LHCN-M2 (cell line): ENCODE measurements around the gene EFCAB12. TPM values are rescaled to one million over a fixed set of nuclear protein-coding genes. Genes with fewer than 3 reads are reported as not detected.

ENCODE experiments used
- DNase-seq: peaks from one replicate; pipeline ENCODE4 v3.0.0-alpha.2; 2012; ENCODE audit warnings: low read depth
- polyA plus RNA-seq: library from polyadenylated mRNA; unstranded; fragments of >200 nt; gene quantifications from one replicate; pipeline ENCODE4 v1.2.1, GENCODE V29; 2012; ENCODE audit warnings: missing spikeins
- total RNA-seq: library from RNA; depleted of rRNA; stranded (reverse); fragments of >200 nt; gene quantifications from 2 replicates; pipeline ENCODE4 v1.2.3, GENCODE V29; 2014; rRNA removed

Gene EFCAB12
- 0.06 and 0.26 TPM in 2 replicates for total RNA-seq
- polyA plus RNA-seq = not detected

GRCh38 chr3:129428376-129429079, at the start of gene EFCAB12:
Gene EFCAB12, minus strand, starts transcription at chr3:129428636. Its CDS starts 148 bp downstream, at chr3:129428488.
- DNase-seq = peak; percentile 86

- no peak for DNase-seq
These were observed 48.1 kb upstream of the EFCAB12 start for GRCh38 chr3:129476586-129476985.

- no peak for DNase-seq
These were observed 47.4 kb upstream of the EFCAB12 start for GRCh38 chr3:129475863-129476262.

- DNase-seq = no peak
These were observed 46.8 kb upstream of the EFCAB12 start for GRCh38 chr3:129474984-129475804.

- DNase-seq = no peak
These were observed 45.3 kb upstream of the EFCAB12 start for GRCh38 chr3:129473769-129474152.

- no peak for DNase-seq
These were observed 44.8 kb upstream of the EFCAB12 start for GRCh38 chr3:129473067-129473768.

GRCh38 chr3:129470861-129471260, 42.4 kb upstream of the EFCAB12 start:
- no peak for DNase-seq

- no peak for DNase-seq
These were observed 40.6 kb upstream of the EFCAB12 start for GRCh38 chr3:129469026-129469425.

DNA sequence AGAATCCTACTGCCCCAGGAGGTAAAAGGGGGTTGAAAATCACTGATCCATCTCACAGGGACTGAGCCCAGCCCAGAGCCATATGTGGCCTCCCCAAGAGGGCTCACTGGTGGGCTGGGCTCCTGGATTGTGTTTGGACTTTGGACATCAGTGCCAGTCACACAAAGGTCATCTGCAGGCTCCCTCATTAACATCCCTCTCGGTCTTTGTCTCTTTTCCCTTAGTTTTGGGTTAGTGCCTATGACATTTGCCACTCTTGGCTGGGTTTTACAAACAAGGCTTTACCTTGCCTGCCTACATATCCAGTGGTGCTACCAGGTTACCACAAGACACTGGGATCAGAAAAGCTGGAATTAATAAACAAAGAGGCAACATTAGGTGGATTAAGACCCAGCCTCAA, 39.5 kb upstream of the EFCAB12 start:
- DNase-seq = no peak

DNA sequence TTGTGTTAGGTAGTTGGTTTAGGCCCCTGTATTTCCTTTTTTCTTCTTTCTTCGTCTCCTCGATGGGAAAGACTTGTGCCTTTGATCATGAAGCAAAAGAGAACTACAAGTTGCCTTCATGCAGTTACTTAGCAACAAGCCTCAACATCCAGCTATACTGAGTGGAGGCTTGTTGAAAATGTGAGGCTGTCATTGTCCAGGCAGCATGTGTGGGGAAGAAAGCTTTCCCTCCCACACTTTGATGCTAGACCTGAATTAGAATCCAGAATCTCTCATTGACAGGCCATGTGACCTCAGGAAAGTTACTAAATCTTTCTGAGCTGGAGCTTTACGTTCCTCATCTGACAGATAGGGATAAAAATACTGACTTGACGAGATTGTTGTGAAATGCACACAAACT, 35.3 kb upstream of the EFCAB12 start:
- DNase-seq = no peak

DNA sequence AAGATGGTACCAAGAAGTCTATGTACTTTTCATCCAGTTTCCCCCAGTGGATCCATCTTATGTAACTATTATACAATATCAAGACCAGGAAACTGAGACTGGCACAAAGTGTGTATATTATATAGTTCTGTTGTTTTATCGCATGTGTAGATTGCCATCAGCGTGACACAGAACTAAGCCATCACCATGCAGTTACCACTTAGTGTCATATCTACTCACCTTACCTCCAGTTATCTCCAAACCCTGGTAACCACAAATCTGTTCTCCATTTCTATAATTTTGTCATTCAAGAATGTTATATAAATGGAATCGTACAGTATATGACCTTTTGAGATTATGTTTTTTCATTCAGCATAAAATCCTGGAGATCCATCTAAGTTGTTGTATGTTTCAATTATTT, 34.7 kb upstream of the EFCAB12 start:
- no peak for DNase-seq

DNA sequence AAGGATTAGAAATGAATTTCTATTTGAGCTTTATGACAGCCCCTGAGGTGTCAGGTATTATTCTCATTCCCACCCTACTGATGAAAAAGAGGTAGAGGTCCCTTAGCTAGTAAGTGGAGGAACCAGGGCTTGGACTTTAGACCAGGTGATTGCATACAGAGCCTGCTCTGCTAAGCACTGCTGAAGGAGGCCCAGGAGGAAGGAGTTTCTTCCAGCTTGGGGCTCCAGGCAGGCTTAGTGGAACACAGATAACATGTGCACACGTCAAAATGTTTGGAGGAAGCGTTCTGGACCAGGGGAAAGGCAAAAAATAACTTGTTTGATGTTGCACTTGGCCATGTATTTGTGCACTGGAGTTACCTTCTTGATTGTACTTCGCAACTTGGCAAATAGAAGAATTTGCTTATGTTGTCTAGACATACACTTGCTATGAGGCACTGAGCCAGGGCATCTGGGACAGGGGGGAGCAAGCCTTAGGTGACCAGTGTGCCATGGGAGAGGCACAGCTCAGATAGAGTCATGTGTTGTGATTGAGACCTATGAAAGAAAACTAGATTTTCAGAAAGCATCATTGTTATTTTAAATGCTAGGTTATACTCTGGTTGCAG, 34.0 kb upstream of the EFCAB12 start:
- DNase-seq = no peak

DNA sequence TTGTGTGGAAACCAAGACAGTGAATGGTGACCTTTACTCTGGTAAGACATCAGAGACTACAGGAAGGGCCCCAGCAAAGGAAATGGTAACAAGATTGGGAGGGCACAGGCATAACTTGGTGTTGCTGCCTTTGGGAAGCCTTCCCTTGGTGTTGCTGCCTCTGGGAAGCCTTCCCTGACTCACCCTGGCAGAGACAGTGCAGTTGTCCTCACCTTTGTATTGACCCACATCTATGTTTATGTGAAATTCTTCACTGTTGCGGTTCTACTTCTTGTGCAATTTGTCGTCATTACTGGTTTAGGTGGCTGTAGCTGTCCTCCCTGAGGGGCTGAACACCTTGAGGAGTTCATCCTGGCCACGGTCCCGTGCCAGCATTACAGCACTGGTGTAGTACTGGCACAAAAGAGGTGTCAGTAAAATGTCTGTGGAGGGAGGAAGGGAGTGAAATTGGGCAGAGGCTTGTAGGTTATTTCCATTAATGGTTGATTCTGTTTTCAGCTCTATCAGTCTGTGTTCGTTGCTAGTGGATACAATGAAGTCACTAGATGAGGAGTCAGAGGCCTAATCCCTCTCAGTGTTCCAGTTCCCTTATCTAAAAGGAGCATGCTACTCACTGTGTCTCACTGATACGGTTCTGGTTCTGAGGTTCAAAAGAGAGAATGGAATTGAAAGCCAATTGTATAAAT, 33.2 kb upstream of the EFCAB12 start:
- no peak for DNase-seq

- DNase-seq = peak; percentile 80
These were observed 32.6 kb upstream of the EFCAB12 start for GRCh38 chr3:129461022-129461421.

DNA sequence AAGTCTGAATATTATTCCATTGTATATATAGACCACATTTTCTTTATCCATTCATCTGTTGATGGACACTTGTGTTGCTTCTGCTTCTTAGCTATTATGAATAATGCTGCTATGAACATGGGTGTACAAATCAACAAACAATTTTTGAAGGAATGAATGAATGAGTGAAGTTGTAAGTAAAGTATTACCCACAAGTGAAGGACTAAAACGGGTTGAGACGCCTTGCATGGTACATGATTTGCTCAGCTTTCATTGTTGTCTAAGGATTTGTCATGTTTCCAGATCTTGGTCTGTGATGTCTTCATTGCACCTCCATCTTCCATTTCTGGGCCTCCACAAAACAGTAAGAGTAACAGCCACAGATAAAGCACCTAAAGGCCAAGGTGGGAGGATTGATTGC, 32.1 kb upstream of the EFCAB12 start:
- no peak for DNase-seq

DNA sequence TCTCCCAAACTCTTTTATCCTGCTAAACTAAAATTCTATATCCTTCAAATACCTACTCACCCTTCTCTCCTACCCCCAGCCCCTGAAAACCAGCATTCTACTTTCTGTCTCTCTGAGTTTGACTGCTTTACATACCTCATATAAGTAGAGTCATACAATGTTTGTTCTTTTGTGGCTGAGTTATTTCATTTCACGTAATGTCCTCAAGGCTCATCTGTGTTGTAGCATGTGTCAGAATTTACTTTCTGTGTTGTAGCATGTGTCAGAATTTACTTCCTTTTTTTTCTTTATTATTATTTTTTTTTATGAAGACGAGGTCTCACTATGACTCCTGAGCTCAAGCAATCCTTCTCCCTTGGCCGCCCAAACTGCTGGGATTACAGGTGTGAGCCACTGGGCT, 31.7 kb upstream of the EFCAB12 start:
- no peak for DNase-seq

DNA sequence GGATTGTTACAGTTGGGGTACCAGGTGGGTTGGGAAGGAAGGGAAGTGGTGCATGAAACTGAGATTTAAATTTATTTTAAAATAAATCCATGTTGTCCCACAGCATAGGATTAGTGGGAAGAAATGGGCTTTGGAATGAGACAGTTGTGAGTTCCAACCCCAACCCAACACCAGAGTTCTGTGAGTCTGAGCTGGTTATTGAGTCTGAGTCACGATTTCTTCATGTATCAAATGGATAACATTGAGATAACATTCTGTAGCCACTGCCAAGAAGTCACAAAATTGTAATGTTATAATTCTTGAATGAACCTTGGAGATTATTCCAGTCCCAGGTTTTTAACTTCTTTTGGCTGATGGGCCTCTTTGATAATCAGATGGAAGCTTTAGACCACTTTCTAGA, 25.3 kb upstream of the EFCAB12 start:
- DNase-seq = no peak

GRCh38 chr3:129449279-129450115, 21.1 kb upstream of the EFCAB12 start:
- no peak for DNase-seq

- DNase-seq = no peak
These were observed 19.9 kb upstream of the EFCAB12 start for GRCh38 chr3:129448186-129448895.

- no peak for DNase-seq
These were observed 18.5 kb upstream of the EFCAB12 start for GRCh38 chr3:129446926-129447325.
